HG03159 (cell line): ENCODE data around the gene CTNNA2.

Source experiments
- ATAC-seq: cut with Tn5 transposase; IDR thresholded peaks from one replicate; pipeline ENCODE4 v1.9.1; 2021; ENCODE audit warnings: mild to moderate bottlenecking, moderate library complexity; ENCODE audit not compliant: unreplicated experiment

The CTNNA2 gene

GRCh38 chr2:80515964-80516363, 1003.1 kb downstream of the CTNNA2 start:
- ATAC-seq = no peak

DNA sequence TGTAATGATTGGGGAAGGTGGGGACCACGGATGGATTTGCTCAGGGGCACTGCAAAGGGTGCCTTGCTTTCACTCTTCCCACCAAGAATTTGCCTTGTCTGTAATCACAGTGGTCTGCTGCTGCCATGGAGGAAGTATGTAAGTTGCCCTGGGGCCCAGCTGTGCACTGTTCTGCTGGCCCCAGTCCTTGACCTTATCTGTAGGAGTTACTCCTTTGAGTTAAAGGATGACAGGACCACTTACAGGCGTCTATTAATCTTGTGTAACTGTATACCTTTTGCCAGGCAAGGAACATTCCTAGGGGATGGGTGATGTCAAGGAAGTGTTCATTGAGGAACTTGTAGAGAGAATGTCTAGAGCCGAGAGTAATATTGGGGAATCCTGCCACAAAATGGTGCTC, 1004.5 kb downstream of the CTNNA2 start:
- ATAC-seq = no peak

DNA sequence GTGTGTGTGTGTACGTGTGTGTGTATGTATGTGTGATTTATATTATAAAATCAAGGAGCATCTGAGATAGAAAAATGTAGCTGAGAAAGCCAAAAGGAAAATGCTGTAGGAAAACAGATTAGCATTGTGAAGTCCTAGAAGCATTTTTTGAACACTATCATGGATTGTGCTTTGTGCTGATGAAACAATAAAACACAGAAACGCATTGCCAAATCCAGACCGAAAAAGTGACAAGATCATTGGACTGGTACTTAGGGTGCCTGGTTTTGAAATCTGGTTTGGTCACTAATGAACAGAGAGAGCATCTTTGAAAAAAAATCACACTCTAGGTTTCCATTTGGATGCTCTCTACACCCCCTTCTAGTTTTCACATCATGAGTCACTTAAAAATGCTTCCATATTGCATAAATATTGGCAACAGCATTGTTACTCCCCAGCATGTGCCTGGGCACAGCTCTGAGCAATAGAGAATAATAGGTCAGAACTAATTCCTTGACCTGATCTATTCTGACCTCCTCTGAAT, 1006.3 kb downstream of the CTNNA2 start:
- ATAC-seq = no peak

DNA sequence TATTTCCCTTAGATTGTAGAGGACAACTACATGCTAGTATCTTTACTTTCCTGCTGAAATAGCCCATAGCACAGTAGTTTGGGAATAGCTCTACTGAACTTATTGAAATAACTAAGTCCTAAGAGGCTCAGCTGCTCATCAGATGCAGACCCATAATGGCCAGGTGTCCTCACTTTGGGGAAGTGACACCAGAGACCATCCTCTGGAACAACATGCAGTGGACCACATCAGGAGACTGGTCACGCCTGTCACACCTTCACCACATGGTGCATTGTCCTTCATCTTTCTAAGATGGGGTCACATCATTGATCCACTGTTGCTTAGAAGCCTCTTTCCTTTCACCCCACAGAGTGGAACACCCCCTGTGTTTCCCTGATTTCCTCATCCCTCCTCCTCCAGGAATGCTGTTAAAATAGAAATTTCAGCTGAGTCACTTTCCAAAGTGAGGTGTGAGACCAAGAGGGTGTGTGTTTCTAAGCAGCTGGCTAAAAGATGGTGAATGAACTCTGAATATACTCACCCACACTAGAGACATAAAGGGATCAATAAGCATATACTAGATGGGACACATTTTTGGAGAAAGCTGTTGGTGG, 1006.9 kb downstream of the CTNNA2 start:
- no peak for ATAC-seq

DNA sequence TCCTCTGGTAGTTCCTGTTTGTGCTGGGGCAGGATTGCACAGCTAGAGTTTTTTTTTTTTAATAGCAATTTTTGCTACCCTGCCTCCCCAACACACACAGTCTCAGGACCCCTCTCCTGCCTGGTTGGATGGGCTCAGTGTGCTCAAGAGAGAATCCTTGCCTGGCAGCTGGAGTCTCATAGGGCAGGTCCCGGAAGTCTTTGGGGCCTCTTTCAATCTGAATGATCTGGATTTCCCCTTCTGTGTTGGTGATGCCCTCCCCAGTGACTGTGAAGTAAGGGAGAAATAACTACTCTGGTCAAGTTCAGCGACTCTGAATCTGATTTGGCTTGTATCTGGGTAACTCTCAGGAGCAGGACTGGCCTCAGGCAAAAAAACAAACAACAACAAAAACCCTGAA, 1012.3 kb downstream of the CTNNA2 start:
- no peak for ATAC-seq

DNA sequence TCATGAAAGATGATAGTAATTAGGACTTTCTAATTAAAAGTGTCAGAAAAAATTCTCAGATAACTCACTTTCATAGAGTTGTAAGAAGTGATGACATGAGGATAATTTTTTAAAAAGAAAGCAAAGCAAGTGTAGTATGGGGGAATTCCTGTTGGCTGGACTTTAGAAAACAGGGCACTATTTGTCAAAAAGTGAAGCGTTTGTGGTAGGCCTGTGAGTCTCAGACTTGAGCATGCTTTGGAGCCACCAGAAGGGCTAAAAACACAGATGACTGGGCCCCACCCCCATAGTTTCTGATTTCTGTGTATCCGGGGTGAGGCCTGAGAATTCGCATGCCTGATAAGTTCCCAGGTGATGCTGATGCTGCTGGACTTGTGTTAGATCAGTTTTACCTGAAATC, 1014.3 kb downstream of the CTNNA2 start:
- ATAC-seq = no peak

- ATAC-seq = no peak
Measured at GRCh38 chr2:80529466-80530165, 1016.8 kb downstream of the CTNNA2 start.

DNA sequence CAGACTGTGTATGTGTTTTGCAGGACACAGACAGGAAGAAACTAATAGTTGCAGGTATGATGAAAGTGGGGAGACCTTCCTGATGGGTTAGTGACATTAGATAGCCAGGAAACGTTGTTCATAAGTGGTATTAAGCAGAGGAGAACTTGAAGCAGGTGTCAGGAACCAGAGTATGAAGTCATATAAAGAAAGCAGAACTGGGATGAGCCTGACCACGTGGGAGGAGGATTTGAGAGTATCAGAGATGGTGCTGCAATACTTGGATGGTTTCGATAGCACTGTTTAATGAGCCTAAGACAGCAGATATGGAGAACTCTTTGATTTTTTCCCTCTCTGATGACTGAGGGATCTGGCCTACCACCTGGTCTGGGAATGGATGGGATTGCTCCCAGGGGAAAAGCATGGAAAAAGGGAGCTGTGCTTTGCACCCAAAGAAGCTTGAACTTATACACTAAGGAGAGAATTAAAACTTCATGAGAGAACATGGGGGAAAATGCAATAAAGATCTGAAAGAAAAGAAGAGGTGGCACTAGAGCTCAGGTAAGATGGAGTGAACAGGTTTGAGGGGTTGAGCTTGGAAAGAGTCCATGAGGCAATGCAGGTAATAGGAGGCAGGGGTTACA, 1017.7 kb downstream of the CTNNA2 start:
- no peak for ATAC-seq

DNA sequence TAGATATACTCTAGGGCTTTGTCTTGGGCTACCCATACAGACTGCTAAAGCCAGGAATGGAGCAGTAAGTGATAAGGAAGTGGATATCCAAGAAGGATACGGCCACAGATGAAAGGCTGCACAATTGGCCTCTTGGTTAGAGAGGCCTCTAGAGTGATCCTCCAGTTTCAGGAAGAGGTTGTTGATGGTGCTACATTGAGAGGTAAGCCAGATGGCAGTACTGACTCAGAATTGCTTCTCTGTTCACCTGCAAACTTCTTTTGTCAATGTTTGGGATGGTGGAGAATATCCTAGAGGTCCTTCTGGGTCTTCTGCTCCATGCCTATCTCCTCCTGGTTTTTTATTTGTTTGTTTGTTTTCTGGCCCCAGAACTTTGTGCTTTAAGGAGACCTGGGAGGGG, 1018.5 kb downstream of the CTNNA2 start:
- no peak for ATAC-seq

DNA sequence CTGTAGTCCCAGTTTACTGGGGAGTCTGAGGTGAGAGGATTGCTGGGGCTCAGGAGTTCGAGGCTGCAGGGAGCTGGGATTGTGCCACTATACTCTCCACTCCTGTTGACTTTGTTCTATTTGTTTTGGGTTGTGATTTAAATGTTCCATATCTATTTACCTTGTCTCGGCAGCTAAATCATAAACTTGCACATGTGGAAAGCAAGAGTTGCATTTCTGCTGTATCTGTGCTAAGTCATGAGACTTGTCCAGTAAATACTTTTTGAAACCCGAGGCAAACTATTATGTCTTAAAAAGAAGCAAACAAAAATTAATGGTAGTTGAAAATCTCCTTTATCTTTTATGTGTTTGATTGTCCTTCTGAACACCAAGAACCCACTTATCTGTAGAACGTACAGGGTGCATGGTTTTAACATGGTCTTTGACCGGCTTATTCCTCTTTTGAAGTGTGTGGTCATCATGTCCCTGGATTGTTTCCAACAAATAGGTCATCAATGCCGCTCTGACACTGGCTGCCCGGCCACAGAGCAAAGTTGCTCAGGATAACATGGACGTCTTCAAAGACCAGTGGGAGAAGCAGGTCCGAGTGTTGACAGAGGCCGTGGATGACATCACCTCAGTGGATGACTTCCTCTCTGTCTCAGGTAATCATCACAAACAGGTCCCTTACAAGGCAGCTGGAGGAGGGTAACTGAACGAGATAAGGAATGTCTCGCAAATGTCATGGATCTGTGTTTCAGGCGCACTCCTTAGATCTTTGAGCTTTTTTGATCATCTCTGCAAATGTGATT, 1032.8 kb downstream of the CTNNA2 start:
- no peak for ATAC-seq

GRCh38 chr2:80546766-80547165, 1033.9 kb downstream of the CTNNA2 start:
- ATAC-seq = no peak

DNA sequence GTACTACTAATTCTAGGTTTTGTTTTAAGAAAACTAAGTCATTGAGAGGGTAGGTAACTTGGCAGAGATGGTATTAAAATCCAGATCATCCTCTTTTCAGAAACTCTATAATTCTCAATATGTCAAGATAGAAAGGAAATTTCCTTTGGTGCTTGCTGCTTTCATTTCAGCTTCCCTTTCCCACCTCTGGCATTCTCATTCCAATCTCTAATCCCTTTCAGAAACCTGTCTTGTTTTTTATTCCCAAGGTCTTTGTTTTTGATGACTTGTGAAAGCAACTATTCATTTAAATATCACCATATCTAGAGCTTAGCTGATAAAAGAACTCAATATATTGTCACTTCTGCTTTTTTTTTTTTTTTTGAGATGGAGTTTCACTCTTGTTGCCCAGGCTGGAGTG, 1034.5 kb downstream of the CTNNA2 start:
- no peak for ATAC-seq

DNA sequence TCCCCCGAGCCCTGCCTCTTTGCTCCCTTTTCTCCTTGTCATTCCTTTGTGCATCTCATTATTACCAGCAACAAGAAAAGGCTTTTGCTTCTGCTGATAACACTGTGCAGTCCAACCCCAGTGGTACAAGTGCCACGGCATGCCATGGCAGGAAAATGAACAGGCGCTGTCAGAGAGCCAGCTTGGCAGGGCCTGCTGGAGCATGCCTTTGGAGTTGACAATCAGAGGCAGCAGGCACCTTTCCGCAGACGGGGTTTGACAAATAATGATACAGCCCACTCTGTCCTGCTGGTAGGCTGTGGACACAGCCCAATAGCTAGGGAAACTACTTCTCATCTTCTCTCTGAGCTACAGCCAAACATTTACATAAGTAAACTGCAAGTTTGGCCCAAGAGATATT, 1035.6 kb downstream of the CTNNA2 start:
- no peak for ATAC-seq

GRCh38 chr2:80549901-80550300, 1037.0 kb downstream of the CTNNA2 start:
- no peak for ATAC-seq

GRCh38 chr2:80560326-80560725, 1047.5 kb downstream of the CTNNA2 start:
- no peak for ATAC-seq

- ATAC-seq = no peak
Measured at GRCh38 chr2:80568011-80568410, 1055.2 kb downstream of the CTNNA2 start.

- ATAC-seq = no peak
Measured at GRCh38 chr2:80573167-80573566, 1060.3 kb downstream of the CTNNA2 start.

DNA sequence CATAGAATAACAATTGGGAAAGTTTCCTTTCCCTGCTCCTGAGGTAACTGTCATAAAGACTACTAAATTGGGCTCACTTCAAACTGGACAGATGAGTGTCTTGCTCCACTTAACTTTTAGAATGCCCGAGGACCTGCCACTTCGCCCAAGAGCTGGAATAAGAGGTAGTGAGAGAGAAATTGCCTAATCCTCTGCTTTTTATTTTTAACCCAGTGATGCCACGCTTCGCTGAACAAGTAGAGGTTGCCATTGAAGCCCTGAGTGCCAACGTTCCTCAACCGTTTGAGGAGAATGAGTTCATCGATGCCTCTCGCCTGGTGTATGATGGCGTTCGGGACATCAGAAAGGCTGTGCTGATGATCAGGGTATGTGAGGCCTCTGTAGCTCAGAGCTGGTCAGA, 1061.1 kb downstream of the CTNNA2 start:
- no peak for ATAC-seq

DNA sequence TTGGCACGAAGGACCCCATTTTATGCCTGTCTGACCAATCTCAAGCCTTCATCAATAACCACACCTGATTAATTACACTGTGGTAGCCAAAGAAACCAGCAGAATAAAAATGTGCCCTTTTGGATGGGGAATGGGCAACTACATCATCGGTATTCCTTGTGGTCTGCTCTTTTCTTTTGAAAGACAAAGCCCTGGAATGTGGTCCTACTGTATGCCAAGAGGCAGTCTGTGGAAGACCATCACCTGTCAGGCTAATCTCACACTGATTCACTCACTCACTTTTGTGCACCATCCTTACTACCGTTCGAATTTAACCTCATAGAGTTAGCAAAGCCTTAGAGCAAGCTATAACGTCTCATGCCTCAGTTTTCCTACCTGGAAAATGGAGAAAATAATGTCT, 1066.9 kb downstream of the CTNNA2 start:
- no peak for ATAC-seq

DNA sequence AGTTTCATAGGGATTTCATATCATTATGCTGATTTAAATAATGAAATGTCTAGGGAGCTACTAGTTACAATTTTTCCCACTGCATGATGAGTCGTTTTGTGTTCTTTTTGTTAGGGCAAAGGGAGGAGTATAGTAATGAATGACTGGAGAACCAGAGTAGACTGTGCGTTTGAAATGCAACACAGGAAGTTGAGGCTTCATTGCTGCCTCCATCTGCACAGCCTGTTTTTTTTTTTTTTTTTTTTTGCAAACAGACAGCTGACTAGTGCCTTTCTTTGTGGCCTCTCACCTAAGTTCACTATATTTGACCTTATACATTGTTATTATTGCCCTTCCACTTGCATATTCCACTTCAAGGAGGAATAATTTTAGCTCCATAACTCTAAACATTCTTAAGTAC, 1078.4 kb downstream of the CTNNA2 start:
- ATAC-seq = no peak

GRCh38 chr2:80592106-80592505, 1079.3 kb downstream of the CTNNA2 start:
- no peak for ATAC-seq
